ENCODE data around the gene ANXA4. TPM values are rescaled to one million over a fixed set of nuclear protein-coding genes. Genes with fewer than 3 reads are reported as not detected.

Gene ANXA4
- total RNA-seq, 1 donor from 2014 or later, result 63.6 TPM

GRCh38 chr2:69776886-69777785 is 35.2 kb downstream of the ANXA4 start:
- intact Hi-C loops (cut with DNase I), result no loop called here
- H3K36me3 ChIP-seq, result no peaks in the 10 kb centered on the region
- H3K27me3 ChIP-seq, result no peaks in the 10 kb centered on the region
- H3K27ac ChIP-seq, result no peak overlapping the region
- TF ChIP-seq, protein P1, sequence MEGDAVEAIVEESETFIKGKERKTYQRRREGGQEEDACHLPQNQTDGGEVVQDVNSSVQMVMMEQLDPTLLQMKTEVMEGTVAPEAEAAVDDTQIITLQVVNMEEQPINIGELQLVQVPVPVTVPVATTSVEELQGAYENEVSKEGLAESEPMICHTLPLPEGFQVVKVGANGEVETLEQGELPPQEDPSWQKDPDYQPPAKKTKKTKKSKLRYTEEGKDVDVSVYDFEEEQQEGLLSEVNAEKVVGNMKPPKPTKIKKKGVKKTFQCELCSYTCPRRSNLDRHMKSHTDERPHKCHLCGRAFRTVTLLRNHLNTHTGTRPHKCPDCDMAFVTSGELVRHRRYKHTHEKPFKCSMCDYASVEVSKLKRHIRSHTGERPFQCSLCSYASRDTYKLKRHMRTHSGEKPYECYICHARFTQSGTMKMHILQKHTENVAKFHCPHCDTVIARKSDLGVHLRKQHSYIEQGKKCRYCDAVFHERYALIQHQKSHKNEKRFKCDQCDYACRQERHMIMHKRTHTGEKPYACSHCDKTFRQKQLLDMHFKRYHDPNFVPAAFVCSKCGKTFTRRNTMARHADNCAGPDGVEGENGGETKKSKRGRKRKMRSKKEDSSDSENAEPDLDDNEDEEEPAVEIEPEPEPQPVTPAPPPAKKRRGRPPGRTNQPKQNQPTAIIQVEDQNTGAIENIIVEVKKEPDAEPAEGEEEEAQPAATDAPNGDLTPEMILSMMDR (IDR thresholded peaks at IDR 0.05), result no peak
- TF ChIP-seq POLR2AphosphoS5 (IDR thresholded peaks at IDR 0.05; ENCODE audit: insufficient read depth in 1 of 2, low read depth in 1 of 2) (no peak), POLR2A (IDR thresholded peaks at IDR 0.05) (no peak)
- H3K4me1 ChIP-seq, result peaks cover 31% of the 10 kb centered on the region
- no peak for DNase-seq (ENCODE audit: extremely low spot score in 2 of 2)
- H3K9me3 ChIP-seq, result no peaks in the 10 kb centered on the region
- no peak overlapping the region for H3K4me3 ChIP-seq

- H3K27ac ChIP-seq, result no peak overlapping the region
- H3K9me3 ChIP-seq, result no peaks in the 10 kb centered on the region
- no peak overlapping the region for H3K4me3 ChIP-seq
- intact Hi-C loops (cut with DNase I), result no loop called here
- peaks cover 25% of the 10 kb centered on the region for H3K4me1 ChIP-seq
- DNase-seq (ENCODE audit: extremely low spot score in 2 of 2), result no peak
- TF ChIP-seq POLR2AphosphoS5 (IDR thresholded peaks at IDR 0.05; ENCODE audit: insufficient read depth in 1 of 2, low read depth in 1 of 2) (no peak), POLR2A (IDR thresholded peaks at IDR 0.05) (no peak)
- TF ChIP-seq, protein P1 (IDR thresholded peaks at IDR 0.05), result no peak
- no peaks in the 10 kb centered on the region for H3K27me3 ChIP-seq
- H3K36me3 ChIP-seq, result no peaks in the 10 kb centered on the region
These were observed 35.8 kb downstream of the ANXA4 start for GRCh38 chr2:69777786-69778105.

DNA sequence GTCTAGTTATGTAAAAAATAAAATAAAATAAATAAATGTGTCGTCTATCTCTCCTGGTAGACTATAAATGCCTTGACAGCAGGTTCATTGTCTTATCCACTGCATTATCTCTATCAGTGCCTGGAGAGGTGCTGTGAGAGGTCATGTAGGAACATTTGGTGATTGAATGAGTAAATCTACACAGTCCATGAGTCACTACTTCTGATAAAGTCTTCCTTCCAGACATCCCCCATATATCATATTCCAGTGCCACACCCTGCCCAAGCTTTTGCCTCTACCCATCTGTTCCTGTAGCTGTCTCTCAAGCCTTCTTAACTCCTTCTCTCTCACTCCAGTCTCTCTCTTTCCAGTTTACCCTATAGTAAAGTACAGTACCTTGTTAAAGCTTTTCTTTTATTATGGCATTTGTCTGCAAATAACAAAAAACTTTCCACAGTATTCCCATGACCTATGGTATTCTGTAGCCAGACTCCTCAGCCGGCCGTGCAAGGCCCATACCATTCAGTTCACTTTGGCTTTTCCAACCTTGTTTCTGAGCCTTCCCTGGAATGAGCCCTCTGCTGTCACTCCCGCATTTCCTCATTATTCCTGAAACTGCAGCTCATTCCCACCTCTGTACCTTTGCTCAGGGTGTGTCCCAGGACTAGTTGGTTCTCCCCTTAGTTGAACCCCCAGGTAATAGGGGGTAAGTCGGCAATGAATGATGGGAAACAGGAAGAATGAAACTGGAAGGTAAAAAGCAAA is 37.5 kb downstream of the ANXA4 start:
- TF ChIP-seq POLR2AphosphoS5 (IDR thresholded peaks at IDR 0.05; ENCODE audit: insufficient read depth in 1 of 2, low read depth in 1 of 2) (no peak), POLR2A (IDR thresholded peaks at IDR 0.05) (no peak)
- TF ChIP-seq, protein P1 (IDR thresholded peaks at IDR 0.05), result no peak
- Histone ChIP-seq H3K27me3 (no peaks in the 10 kb centered on the region), H3K36me3 (no peaks in the 10 kb centered on the region), H3K4me1 (peaks cover 13% of the 10 kb centered on the region), H3K27ac (no peak overlapping the region), H3K4me3 (no peak overlapping the region), H3K9me3 (no peaks in the 10 kb centered on the region)
- intact Hi-C loops (cut with DNase I), result no loop called here
- DNase-seq (ENCODE audit: extremely low spot score in 2 of 2), result no peak

- Histone ChIP-seq H3K27me3 (no peaks in the 10 kb centered on the region), H3K4me1 (peaks cover 13% of the 10 kb centered on the region), H3K36me3 (no peaks in the 10 kb centered on the region), H3K27ac (no peak overlapping the region), H3K4me3 (no peak overlapping the region), H3K9me3 (no peaks in the 10 kb centered on the region)
- intact Hi-C loops (cut with DNase I), result no loop called here
- DNase-seq (ENCODE audit: extremely low spot score in 2 of 2), result no peak
- TF ChIP-seq, protein P1 (IDR thresholded peaks at IDR 0.05), result no peak
- TF ChIP-seq POLR2AphosphoS5 (IDR thresholded peaks at IDR 0.05; ENCODE audit: insufficient read depth in 1 of 2, low read depth in 1 of 2) (no peak), POLR2A (IDR thresholded peaks at IDR 0.05) (no peak)
These were observed 39.0 kb downstream of the ANXA4 start for GRCh38 chr2:69780921-69781320.

All from vagina (tissue), 2 donors.